Stimulated activated CD8-positive, alpha-beta memory T cell treated with anti-CD3 and anti-CD28 coated beads, Interleukin-2, amount 100 ng/mL, for 48 hours (primary cell): ENCODE data around the gene TSHZ2.
"Not testable (repeated sequence)": the region's sequence is repeated elsewhere in the genome, so short reads cannot be mapped to it uniquely, and the experiment has no call there.

Experiments
- DNase-seq, 2 donors: peaks; one replicate each; pipeline ENCODE4 v3.0.0-alpha.2; 2020; ENCODE audit warnings: low read depth in 2 of 2

Gene TSHZ2

DNA sequence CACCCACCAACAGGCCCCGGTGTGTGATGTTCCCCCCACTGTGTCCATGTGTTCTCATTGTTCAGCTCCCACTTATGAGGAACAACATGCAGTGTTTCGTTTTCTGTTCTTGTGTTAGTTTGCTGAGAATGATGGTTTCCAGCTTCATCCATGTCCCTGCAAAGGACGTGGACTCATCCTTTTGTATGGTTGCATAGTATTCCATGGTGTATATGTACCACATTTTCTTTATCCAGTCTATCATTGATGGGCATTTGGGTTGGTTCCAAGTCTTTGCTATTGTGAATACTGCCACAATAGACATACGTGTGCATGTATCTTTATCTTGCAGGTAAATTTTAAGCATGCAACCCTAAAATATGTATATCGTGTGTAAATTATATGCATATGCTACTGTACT is 52.5 kb downstream of the TSHZ2 start:
- not testable (repeated sequence) for DNase-seq

DNA sequence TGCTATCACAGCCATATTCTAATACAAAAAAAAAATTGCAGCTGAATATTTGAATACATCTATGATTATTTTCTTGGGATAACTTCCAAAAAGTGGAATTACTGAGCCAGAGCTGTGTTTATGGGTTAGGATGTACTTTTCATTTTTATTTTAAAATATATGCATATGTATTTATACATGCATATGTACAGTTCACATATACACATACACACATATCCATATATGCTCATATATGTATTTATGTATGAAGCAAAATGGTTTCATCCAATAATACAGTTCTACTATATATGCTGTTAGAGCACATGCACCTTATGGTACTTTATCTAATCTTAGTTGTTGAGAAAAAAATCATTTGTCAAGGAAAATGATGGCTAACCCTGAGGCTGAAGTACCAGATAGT is 54.9 kb downstream of the TSHZ2 start:
- no peak for DNase-seq

DNA sequence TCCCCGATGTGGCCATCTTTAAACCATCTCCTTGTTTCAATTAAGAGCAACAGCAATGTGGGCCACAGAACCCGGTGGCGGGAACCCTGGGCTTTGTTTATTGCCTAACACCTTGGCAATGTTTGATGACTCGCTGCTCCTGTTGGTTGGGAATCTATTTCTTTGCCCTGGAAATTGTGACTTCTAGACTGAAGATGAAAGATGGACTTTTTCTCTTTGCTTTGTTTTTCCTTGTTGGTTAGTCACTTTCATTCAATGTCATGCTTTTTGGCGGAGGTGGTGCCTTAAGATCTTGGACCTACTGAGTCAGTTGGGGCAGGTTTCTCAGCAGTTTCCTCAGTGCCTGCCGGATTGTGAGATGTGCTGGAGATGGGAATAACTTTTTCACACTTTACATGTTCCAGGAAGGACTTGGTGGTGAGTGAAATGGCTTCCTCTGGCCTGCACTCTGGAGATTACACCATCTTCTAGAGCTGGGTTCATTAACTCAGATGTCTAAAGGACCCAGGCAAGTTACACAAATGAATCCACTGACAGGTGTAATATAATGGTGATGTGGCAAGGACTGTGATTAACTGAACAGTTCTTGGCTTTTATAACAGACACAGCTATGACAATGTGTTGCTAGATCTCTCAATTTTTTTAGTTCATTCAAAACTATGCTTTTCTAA is 56.3 kb downstream of the TSHZ2 start:
- no peak for DNase-seq

DNA sequence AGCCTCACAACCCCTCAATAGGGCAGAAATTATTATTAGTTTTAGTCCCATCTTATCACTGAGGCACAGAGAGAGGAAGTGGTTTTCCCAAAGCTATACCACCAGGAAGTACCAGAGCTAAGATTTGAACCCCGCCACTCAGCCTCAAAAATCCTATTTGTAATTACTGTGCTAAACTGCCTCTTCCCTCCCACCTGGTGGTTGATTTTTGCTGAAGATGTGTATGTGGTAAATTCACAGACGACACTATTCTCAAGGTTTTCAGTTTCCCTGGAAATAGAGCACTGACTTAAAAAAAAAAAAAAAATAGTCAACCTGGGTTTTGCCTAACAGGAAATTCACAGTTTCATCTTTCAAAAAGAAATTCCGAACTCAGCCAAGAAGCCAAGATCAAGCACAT is 57.9 kb downstream of the TSHZ2 start:
- no peak for DNase-seq

DNA sequence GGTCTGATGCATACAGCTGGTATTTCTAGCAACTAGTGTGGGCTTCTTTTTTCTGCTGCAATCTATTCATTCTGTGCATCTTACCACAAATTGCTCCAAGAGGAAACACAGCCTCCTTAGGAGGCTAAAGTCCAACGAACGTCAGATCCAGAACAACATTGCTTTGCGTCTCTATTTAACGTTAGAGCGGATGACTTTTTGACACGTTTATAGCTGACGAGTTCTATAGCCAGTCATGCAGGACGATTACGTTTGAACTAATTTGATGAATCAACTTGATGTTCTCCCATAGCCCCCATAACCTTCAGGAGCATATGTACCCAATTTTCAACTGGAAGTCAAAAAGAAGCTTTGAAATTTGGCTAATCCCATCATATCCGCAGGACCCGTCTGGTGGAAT is 59.9 kb downstream of the TSHZ2 start:
- no peak for DNase-seq

DNA sequence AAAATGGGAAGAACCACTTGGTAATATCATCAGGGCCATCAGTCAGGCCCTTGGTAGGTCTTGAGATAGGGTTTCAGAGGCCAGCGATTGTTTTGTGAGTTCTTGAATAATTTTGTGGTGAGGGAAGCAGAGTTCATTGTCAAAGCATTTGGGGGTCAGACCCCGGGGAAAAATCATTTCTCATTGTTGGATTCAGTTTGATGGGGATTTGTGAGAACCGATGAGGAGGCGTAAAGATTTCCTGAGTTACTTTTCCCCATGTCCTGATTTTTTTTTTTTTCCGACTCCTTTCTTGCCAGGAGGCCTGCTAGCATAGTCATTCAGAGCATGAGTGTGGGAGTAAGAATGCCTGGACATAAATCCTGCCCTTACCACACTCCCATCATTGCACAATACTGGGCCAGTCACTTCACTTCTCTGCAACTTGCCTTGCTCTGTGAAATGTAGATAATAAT is 60.3 kb downstream of the TSHZ2 start:
- DNase-seq, result no peak

DNA sequence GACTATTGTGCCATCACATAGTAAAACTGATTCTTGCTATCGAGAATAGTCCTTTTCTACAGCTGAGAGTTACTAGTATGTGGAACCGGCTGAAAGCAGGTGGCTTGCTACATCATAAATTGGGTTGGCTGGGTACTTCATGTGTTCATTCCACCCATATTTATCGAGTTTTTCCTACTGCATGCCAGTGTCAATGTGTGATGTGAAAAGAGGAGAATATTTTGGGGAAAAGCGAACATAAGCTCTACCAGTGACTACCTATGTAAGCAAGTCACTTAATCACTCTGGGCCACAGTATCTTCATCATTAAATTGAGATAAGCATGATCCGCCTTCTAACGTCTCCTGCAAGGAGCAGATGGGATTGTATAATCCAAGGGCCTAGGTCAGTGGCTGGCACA is 61.0 kb downstream of the TSHZ2 start:
- DNase-seq, result no peak

DNA sequence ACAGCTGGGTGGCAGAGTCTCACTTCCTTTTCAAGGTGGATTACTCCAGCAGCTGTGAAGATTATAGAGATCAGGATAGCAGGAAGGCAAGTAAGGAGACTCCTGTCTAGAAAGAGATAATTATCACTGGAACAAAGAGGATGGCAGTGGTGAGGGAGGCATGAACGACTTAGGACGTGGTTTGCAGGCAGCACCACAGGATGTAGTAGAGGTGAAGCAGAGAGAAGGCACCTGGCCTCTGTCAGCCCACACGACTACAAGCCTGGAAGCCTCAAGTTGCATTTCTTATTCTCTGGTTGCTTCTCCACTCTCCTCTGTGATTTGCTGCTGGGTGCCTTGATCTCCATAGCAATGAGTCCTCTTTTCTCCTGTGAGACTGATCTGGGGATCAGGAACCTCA is 62.7 kb downstream of the TSHZ2 start:
- no peak for DNase-seq

DNA sequence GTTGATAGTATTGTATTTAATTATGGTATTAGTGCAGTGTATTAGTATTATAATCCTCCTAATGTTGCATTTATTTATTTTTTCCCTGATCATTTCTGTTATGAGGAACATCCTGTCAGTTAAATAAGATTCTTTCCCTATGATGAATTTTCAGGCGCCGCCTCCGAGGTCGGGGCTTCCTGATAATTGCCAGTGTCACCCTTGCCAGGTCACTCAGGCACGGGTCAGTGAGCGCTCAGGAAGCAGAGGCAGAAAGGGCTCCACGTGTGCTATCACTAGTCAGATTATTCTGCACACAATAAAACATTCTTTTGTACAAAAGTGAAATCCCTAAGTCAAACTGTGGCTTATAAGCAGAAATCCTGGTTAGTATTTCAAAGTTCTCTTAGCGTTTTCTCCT is 64.8 kb downstream of the TSHZ2 start:
- no peak for DNase-seq

DNA sequence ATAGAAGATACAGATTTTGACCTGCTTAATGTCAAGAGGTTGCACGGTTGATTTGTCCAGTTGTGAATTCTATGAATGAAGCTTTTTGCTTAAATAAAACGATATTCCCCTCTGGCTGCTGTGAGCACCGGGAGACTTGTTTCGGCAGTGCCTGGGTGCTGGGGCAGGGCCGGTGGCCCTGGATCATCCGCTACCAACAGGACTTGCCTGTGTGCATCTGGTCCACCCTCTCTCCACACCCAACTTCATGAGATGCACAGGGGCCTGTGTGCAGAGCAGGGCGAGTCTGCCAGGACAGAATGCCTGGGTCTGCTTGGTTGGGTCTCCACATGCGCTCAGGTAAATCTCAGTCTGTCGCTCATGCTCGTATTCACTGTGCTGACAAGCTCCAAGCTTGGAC is 65.5 kb downstream of the TSHZ2 start:
- DNase-seq, result no peak

DNA sequence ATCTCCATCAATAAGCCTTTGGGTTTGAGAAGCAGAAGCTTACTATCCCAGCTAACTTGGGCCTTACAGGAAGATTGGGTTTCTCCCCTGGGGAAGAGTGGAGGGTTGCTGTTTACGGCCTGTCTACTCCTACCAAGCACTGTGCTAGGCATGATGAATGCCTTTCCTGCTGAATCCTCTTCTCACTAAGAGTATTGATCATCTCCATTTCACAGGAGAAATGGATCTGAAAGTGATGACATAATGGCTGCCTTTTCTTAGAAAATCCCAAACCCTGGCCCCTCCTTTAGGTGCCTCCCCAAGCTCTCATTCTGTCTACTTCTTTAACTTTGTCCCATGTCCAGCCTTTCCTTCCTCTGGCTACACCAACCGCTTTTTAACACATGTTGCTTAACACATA is 66.1 kb downstream of the TSHZ2 start:
- DNase-seq, result no peak

DNA sequence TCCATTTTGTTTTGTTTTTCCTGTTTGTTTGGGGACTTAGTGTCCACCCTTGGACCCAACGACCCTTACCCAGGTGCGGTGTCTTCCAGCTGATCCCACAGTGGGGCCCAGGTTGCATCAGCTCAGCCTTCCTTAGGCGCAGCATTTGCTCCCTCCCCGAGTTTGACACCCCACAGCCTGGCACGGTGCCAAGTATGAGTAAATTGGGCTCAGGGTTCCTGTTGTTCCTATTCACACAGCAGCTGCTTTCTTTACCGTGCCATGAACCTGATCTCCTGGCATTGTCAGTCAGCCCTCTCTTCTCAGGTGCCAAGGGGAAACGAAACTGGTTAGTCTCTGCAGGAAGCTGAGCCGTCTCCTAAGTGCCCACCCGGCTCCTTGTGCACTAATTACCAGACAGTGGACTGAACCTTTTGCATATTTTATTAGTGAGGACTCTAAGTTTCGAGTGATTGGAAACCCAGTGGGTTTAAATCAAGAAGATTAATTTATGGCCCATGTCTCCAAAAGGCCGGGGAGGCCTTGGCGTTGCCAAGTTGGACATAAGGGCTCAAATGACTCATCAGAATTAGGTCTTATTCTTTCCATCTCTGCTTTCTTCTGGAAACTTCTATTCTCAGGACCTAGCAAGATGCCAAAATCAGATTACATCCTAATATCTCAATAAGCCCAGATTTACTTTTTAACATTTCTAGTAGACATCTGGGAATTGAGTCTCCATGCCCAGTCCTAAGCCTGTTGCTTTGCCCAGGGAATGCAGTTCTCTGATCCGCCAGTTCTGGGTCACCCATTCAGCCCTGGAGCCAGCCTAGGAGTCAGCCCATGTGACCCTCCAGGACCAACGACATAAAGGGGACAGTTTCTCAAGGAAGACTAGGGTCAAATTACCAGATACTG is 68.8 kb downstream of the TSHZ2 start:
- DNase-seq, result no peak

DNA sequence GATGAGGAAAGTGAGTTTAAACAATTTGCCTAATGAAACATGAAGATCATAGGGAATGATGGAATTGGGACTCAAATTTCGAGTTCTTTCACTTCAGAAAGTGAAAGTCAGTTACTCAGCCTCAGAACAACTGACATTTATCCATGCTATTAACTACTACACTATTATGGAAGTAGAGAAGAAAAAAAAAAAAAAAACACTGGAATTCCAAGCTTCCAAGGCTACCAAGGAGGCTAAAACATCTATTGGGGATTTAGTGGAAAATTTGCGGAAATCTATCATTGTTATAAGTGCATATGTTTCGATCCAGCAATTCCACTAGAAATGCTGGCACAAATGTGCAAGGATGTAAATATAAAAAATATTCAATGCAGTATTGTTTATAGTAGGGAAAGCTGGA is 70.4 kb downstream of the TSHZ2 start:
- DNase-seq, result no peak

DNA sequence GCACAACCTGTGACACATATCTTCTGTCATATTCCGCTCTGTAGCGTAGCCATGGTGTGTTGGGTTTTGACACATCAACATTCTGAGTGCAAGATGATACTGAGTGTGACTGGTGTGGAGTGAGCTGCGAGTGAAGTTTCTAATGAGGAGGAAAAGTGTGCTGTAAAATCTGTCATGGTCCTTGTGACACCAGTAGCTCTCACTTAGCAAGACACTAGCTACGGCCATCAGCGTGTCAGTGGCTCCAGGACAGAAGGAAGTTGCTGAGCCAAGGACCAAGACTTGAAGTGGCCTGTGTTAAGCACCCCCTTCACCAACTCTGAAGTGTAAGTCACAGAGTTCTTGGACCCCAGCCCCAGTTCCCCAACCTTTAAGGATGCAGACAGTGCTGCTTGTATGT is 72.1 kb downstream of the TSHZ2 start:
- no peak for DNase-seq

DNA sequence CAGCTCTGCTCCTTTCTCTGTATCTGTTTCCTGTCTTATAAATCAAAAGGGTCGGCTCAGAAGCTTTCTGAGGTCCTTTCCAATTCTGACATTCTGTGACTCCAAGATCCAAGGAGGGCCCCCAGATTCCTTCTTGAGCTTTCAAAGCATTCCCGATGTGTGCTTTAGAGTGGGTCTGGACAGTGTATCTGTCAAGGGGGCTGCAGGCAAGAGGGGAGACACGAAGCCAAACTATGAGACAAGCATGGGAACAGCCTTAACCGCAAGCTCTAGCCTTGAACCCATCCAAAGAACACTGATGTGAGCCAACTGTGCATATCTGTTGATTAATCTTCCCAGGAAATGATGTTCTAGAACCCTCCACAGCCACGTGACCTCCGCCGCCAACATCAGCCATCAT is 73.8 kb downstream of the TSHZ2 start:
- DNase-seq, result no peak

DNA sequence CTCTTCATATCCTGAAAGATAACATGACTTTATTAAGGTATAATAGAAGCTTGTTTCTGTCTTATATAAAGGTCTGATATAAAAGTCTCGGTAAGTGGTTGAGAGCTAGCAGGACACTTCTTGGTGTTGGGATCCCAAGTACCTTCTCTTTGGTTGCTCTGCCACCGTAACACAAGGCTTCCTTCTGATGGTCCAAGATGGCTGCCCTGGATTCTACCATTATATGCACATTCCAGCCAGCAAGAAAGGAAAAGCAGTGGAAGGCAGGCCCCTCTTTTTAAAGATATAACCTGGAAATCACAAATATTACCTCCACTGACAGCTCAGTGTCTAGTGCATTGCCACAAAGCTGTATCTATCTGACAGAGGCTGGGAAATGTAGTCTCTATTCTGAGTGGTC is 75.0 kb downstream of the TSHZ2 start:
- no peak for DNase-seq

DNA sequence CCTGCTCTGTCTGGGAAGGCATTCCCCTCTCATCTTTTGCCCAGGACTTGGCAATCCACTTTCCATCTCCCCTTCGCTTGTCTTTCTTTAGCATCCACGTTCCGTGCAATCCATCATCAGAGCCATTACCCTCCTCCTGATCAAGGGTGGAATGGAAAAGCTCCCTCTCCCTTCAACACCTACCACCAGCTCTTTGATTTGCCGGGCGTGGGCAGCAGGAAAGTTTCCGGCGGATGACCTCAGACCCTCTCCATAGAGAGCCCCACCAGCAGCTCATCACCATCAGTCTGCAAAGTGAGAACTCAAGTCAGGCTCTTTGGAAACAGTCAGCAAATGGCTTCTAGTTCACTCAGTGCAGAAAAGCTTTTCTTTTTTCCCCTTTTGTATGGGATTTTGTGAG is 76.2 kb downstream of the TSHZ2 start:
- no peak for DNase-seq

DNA sequence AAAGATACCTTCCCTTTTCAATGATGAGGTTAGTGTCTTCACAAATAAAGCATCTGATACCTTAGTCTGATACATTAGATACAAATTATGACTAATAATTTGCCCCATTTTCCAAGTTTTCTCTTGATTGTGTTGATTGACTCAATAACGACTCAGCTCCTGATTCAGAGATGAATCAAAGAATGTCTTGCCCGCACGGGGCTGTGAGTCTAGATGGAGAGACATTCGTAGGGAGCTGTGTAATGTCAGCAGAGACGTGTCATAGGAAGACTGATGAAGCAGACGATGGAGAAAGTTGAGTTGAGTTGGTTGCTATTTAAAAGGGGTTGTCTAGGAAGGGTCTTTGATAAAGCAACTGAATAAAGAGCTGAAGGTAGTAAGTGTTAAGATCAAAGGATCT is 78.2 kb downstream of the TSHZ2 start:
- no peak for DNase-seq

DNA sequence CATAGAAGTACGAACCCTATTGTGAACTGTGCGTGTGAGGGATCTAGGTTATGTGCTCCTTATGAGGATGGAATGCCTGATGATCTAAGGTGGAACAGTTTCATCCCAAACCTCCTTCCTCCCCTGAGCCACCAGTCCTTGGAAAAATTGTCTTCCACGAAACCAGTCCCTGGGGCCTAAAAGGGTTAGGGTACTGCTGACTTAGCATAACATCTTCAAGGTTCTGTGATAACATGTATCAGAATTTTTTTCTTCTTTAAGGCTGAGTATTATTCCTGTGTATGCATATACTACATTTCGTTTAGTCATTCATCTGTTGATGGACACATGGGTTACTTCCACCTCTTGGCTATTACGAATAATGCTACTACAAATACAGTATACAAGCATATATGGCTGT is 80.2 kb downstream of the TSHZ2 start:
- DNase-seq, result no peak

DNA sequence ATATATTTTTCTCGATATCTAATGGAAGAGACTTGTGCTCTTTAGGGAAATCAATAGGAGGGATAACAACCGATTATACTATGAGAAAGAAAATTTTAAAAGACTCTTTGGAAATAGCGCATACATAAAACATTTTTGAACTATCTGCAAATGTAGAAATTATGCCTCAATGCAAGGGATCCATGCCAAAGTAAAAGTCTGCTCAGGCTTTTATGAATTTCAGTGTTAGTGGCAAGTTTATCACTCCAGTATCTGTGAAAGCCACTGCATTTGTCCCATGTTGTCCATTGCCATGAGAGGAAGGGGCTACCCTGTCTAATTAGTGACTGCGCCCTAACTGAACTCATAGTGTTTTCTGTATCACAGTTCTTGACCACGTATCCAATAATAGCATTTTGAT is 81.4 kb downstream of the TSHZ2 start:
- no peak for DNase-seq

DNA sequence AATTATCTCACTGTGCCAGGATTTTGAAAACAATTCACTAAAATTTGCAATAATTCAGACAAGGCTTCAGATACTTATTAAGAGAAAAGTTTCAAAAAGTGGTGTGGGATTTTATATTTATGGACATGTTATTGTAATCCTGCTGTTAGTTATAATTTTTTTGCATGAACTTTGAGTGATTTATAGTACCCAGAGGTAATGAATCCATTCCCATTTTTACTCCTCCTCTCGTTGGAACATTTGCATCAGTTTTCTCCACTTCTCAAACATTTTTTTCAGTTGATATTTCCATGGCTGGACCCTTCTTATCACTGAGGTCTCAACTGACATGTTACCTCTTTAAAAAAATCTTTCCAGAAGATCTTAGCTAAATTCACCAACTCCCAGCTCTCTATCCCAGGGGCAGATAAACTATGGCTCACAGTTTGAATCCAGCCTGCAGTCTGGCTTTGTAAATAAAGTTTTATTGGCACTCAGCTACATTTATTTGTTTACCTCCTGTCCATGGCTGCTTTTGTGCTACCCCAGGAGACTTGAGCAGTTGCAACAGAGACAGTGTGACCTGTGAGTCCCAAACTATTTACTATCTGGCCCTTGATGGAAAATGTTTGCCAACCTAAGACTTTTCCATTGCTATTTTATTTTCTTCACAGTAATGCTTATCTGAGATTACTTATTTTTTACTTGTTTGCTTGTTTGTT is 83.4 kb downstream of the TSHZ2 start:
- no peak for DNase-seq

DNA sequence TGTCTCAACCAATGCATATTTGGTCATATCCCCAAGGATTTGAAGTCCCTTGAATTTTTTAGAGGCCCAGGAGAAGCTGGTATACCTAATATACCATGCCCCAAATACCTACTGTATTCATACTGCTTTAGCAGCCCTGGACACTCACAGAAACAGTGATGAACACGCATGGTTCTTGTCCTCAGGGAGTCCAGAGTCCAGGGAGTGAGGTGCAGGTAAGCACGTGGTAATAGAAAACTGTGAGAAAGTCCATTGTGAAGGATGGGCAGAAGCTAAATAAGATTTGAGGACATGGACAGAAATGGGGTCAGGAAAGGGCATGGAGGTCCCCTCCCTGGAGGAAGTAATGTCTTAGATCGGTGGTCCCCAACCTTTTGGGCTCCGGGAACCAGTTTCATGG is 85.4 kb downstream of the TSHZ2 start:
- no peak for DNase-seq

DNA sequence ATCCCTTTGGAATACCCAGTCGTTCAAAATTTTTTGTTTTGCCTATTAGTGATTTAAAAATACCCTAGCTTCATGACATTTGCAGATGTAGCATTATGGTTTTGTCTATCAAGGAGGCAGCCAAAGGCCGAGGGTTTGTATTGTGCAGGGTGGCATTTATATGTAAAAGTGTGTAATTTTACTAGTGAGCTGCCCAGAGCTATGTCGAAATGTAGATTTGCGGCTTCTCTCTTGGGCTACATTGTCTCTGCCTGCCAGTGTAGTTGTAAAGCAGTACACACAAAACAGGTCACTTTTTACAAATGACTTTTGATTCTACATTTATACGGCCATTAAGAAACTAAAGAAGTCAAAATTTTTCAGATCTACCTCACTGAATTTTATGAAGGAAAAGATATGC is 87.7 kb downstream of the TSHZ2 start:
- no peak for DNase-seq
